Sigmoid colon (tissue), 7 donors: ENCODE measurements around the gene ZNF710. TPM values are rescaled to one million over a fixed set of nuclear protein-coding genes. Genes with fewer than 3 reads are reported as not detected.

Source experiments
- DNase-seq: peaks from one replicate; pipeline ENCODE4 v3.0.0-alpha.2; 2019
- H3K27ac ChIP-seq, 4 donors: fragments of 200-600 bp; sonication (generic); one replicate each; pipeline ENCODE4 v1.5.1; 2016 to 2019; ENCODE audit warnings: mild to moderate bottlenecking in 1 of 4
- H3K27me3 ChIP-seq, 3 donors: fragments of 200-600 bp; sonication (generic); one replicate each; pipeline ENCODE4 v1.5.1; 2019; ENCODE audit warnings: mild to moderate bottlenecking in 1 of 3
- H3K36me3 ChIP-seq, 4 donors: fragments of 200-600 bp; sonication (generic); one replicate each; pipeline ENCODE4 v1.5.1; 2016 to 2019
- H3K4me1 ChIP-seq, 4 donors: fragments of 200-600 bp; sonication (generic); one replicate each; pipeline ENCODE4 v1.5.1; 2017 to 2019
- H3K4me3 ChIP-seq, 4 donors: fragments of 200-600 bp; sonication (generic); one replicate each; pipeline ENCODE4 v1.5.1; 2017 to 2019; ENCODE audit warnings: mild to moderate bottlenecking in 2 of 4, moderate library complexity in 1 of 4
- H3K9me3 ChIP-seq, 4 donors: fragments of 200-600 bp in 3 of 4; sonication (generic) in 3 of 4; one replicate each; pipeline versions ENCODE4 v1.5.1 to v1.6.1; 2013 to 2019
- CTCF ChIP-seq, 4 experiments: fragments of 450-650 bp in 3 of 4; fragments of 200-600 bp in 1 of 4; IDR thresholded peaks; one replicate each; pipeline ENCODE4 v1.5.1; 2016 to 2019; ENCODE audit warnings: antibody characterized with exemption in 4 of 4, mild to moderate bottlenecking in 3 of 4, moderate library complexity in 2 of 4
- EP300 ChIP-seq, 4 donors: sonication (generic); formaldehyde crosslinking; IDR thresholded peaks; one replicate each; pipeline ENCODE4 v1.6.1; 2017; ENCODE audit warnings: antibody characterized with exemption in 4 of 4
- POLR2A ChIP-seq, 2 donors: fragments of 450-650 bp; IDR thresholded peaks; one replicate each; pipeline ENCODE4 v1.6.1; 2016; ENCODE audit warnings: antibody characterized with exemption in 2 of 2, mild to moderate bottlenecking in 2 of 2, moderate library complexity in 2 of 2
- POLR2AphosphoS5 ChIP-seq, 4 donors: sonication (generic); formaldehyde crosslinking; IDR thresholded peaks; one replicate each; pipeline ENCODE4 v1.6.1; 2017; ENCODE audit warnings: antibody characterized with exemption in 4 of 4
- WGBS, 2 donors: extraction: QIAGEN DNeasy Blood & Tissue Kit; methylation state at CpG; one replicate each; pipeline ENCODE4 v1.1.7; 2013; 5-methylcytosine and 5-hydroxymethylcytosine counted together
- intact Hi-C: fragments of 100-400 bp; cut with DNase I; formaldehyde crosslinking; loops from one replicate; pipeline ENCODE4 v1.15.1; 2023
- polyA plus RNA-seq, 3 donors: library from polyadenylated mRNA; stranded (reverse); fragments of 200-250 nt; gene quantifications; one replicate each; pipeline ENCODE4 v1.2.3, GENCODE V29; 2013
- total RNA-seq, 4 donors: library from RNA; depleted of rRNA; stranded (reverse); fragments of >200 nt; gene quantifications; one replicate each; pipeline ENCODE4 v1.1.0, GENCODE V29; 2016
- donor health status: healthy with polysubstance abuse.
- donor health status: Bipolar disorder and iron deficiency.
- donor health status: healthy.

ZNF710 gene
- total and polyA plus RNA-seq, 7 donors = 5.3 to 28.2 (median 10.0) TPM

GRCh38 chr15:90119367-90119766, 118.2 kb downstream of the ZNF710 start:
- H3K9me3 ChIP-seq = peaks cover 0 to 6% (median 2%) of the 10 kb centered on the region in 4 donors
- no peaks in the 10 kb centered on the region for H3K4me1 ChIP-seq
- intact Hi-C loops = no loop called here
- H3K4me3 ChIP-seq = no peak overlapping the region
- H3K27ac ChIP-seq = no peak overlapping the region
- TF ChIP-seq POLR2A (IDR thresholded peaks at IDR 0.05) = no peak
- H3K27me3 ChIP-seq = no peaks in the 10 kb centered on the region
- no peaks in the 10 kb centered on the region for H3K36me3 ChIP-seq
- no peak for DNase-seq

GRCh38 chr15:90121086-90121485, 120.0 kb downstream of the ZNF710 start:
- Histone ChIP-seq H3K36me3 (no peaks in the 10 kb centered on the region), H3K4me1 (peaks cover 0 to 3% (median 0%) of the 10 kb centered on the region in 4 donors), H3K27me3 (no peaks in the 10 kb centered on the region), H3K27ac (no peak overlapping the region), H3K4me3 (no peak overlapping the region), H3K9me3 (no peaks in the 10 kb centered on the region)
- no peak for DNase-seq
- intact Hi-C loops = no loop called here
- WGBS, 2 donors = 85 to 92% methylated on average over 6 of the region's 6 CpGs
- TF ChIP-seq EP300 (IDR thresholded peaks at IDR 0.05) (no peak), POLR2A (IDR thresholded peaks at IDR 0.05) (no peak), POLR2AphosphoS5 (IDR thresholded peaks at IDR 0.05) (no peak), CTCF (IDR thresholded peaks at IDR 0.05) (no peak)

- no peak overlapping the region for H3K27ac ChIP-seq
- no peak for DNase-seq
- intact Hi-C loops = no loop called here
- no peak overlapping the region for H3K4me3 ChIP-seq
- no peak for TF ChIP-seq POLR2AphosphoS5 (IDR thresholded peaks at IDR 0.05)
- no peak for TF ChIP-seq CTCF (IDR thresholded peaks at IDR 0.05)
- no peak for TF ChIP-seq POLR2A (IDR thresholded peaks at IDR 0.05)
- no peak for TF ChIP-seq EP300 (IDR thresholded peaks at IDR 0.05)
- no peaks in the 10 kb centered on the region for H3K9me3 ChIP-seq
- no peaks in the 10 kb centered on the region for H3K27me3 ChIP-seq
- H3K4me1 ChIP-seq = peaks cover 0 to 20% (median 12%) of the 10 kb centered on the region in 4 donors
- no peaks in the 10 kb centered on the region for H3K36me3 ChIP-seq
Observed at GRCh38 chr15:90124507-90124906, 123.4 kb downstream of the ZNF710 start.

- H3K9me3 ChIP-seq = no peaks in the 10 kb centered on the region
- H3K4me3 ChIP-seq = no peak overlapping the region
- intact Hi-C loops = no loop called here
- H3K4me1 ChIP-seq = peaks cover 0 to 20% (median 12%) of the 10 kb centered on the region in 4 donors
- H3K36me3 ChIP-seq = no peaks in the 10 kb centered on the region
- DNase-seq = peak; percentile 13
- H3K27ac ChIP-seq = peak overlapping the region in 2 of 4 donors; percentile 42 to 80
- no peaks in the 10 kb centered on the region for H3K27me3 ChIP-seq
- no peak for TF ChIP-seq CTCF (IDR thresholded peaks at IDR 0.05)
- no peak for TF ChIP-seq POLR2A (IDR thresholded peaks at IDR 0.05)
- no peak for TF ChIP-seq EP300 (IDR thresholded peaks at IDR 0.05)
- TF ChIP-seq POLR2AphosphoS5 (IDR thresholded peaks at IDR 0.05) = no peak
- 22 to 67% methylated on average over 6 of the region's 6 CpGs for WGBS, 2 donors
Observed at GRCh38 chr15:90126022-90126421, 124.9 kb downstream of the ZNF710 start.

GRCh38 chr15:90126596-90127435, 125.7 kb downstream of the ZNF710 start:
- H3K4me1 ChIP-seq = peaks cover 0 to 20% (median 12%) of the 10 kb centered on the region in 4 donors
- H3K27me3 ChIP-seq = no peaks in the 10 kb centered on the region
- 47 to 53% methylated on average over 10 of the region's 10 CpGs for WGBS, 2 donors
- no peak overlapping the region for H3K4me3 ChIP-seq
- peak overlapping the region; percentile 42 to 80 (median 55) for H3K27ac ChIP-seq
- H3K36me3 ChIP-seq = no peaks in the 10 kb centered on the region
- no peaks in the 10 kb centered on the region for H3K9me3 ChIP-seq
- DNase-seq = peak; percentile 63
- intact Hi-C loops = no loop called here
- TF ChIP-seq EP300 (IDR thresholded peaks at IDR 0.05) (no peak), POLR2AphosphoS5 (IDR thresholded peaks at IDR 0.05) (no peak), POLR2A (IDR thresholded peaks at IDR 0.05) (no peak), CTCF (IDR thresholded peaks at IDR 0.05) (no peak)
